WTC11 (cell line): Measurements from ENCODE around the gene WDR27. TPM values are rescaled to one million over a fixed set of nuclear protein-coding genes. Genes with fewer than 3 reads are reported as not detected.

Source experiments
- ATAC-seq: fragments of 200-7000 bp; cut with Tn5 transposase; 2 replicates; pipeline ENCODE4 v1.10.0; 2021; ENCODE audit warnings: mild to moderate bottlenecking, moderate library complexity
- CTCF ChIA-PET: fragments of 300-600 bp; sonication (Branson Sonifier 250); formaldehyde crosslinking; loops from one replicate; lab custom pipeline; 2021; ENCODE audit warnings: antibody characterized with exemption; lab: Charles Lee
- POLR2A ChIA-PET: fragments of 350-600 bp; sonication (Branson Sonifier 250); formaldehyde crosslinking; loops from one replicate; lab custom pipeline; 2021; ENCODE audit warnings: antibody characterized with exemption; lab: Charles Lee
- DNase-seq: peaks from one replicate; pipeline ENCODE4 v3.0.0; 2021; ENCODE audit warnings: low spot score
- H3K27ac Mint-ChIP-seq: 2 replicates; pipeline ENCODE4 v1.8.0; 2021; ENCODE audit warnings: mixed read lengths
- H3K27me3 Mint-ChIP-seq: 2 replicates; pipeline ENCODE4 v1.8.0; 2021; ENCODE audit warnings: low read depth, mild to moderate bottlenecking, moderate library complexity, mixed read lengths
- H3K36me3 Mint-ChIP-seq: 2 replicates; pipeline ENCODE4 v1.8.0; 2021; ENCODE audit warnings: mixed read lengths
- H3K4me1 Mint-ChIP-seq: 2 replicates; pipeline ENCODE4 v1.8.0; 2022; ENCODE audit warnings: mixed read lengths
- H3K4me3 Mint-ChIP-seq: 2 replicates; pipeline ENCODE4 v1.8.0; 2021; ENCODE audit warnings: mild to moderate bottlenecking, moderate library complexity, mixed read lengths
- H3K9me3 Mint-ChIP-seq: 2 replicates; pipeline ENCODE4 v1.8.0; 2021; ENCODE audit warnings: mixed read lengths
- ESRRA ChIP-seq: sonication (generic); formaldehyde crosslinking; IDR thresholded peaks from 2 replicates; pipeline ENCODE4 v1.8.1; 2022; ENCODE audit warnings: mild to moderate bottlenecking, missing genetic modification reagents, borderline replicate concordance
- FOXP1 ChIP-seq: sonication (generic); formaldehyde crosslinking; IDR thresholded peaks from 2 replicates; pipeline ENCODE4 v1.8.0; 2022; ENCODE audit warnings: missing genetic modification reagents, mild to moderate bottlenecking, moderate library complexity, borderline replicate concordance
- GRHL2 ChIP-seq: fragments of 250-450 bp; sonication (Bioruptor Pico); IDR thresholded peaks from 2 replicates; pipeline ENCODE4 v1.8.0; 2022; ENCODE audit warnings: mild to moderate bottlenecking, moderate library complexity; ENCODE audit not compliant: insufficient replicate concordance, severe bottlenecking
- GTF2I ChIP-seq: fragments of 250-450 bp; sonication (Bioruptor Pico); conservative IDR thresholded peaks from 2 replicates; pipeline ENCODE4 v1.4.0; 2021; ENCODE audit warnings: mild to moderate bottlenecking
- NFE2L1 ChIP-seq: sonication (generic); formaldehyde crosslinking; IDR thresholded peaks from 2 replicates; pipeline ENCODE4 v1.8.1; 2023; ENCODE audit warnings: missing genetic modification reagents
- NFYB ChIP-seq: sonication (generic); formaldehyde crosslinking; conservative IDR thresholded peaks from 2 replicates; pipeline ENCODE4 v1.8.0; 2022; ENCODE audit warnings: low read depth, missing genetic modification reagents
- PRRX2 ChIP-seq: fragments of 250-450 bp; sonication (Bioruptor Pico); IDR thresholded peaks from 2 replicates; pipeline ENCODE4 v1.8.0; 2021; ENCODE audit warnings: mild to moderate bottlenecking
- ZBTB21 ChIP-seq: sonication (generic); formaldehyde crosslinking; IDR thresholded peaks from 2 replicates; pipeline ENCODE4 v1.8.1; 2023; ENCODE audit warnings: mild to moderate bottlenecking, missing genetic modification reagents, borderline replicate concordance
- ZMAT4 ChIP-seq: fragments of 250-450 bp; sonication (Bioruptor Pico); IDR thresholded peaks from 2 replicates; pipeline ENCODE4 v1.9.0; 2021; ENCODE audit warnings: mild to moderate bottlenecking
- ZNF219 ChIP-seq: sonication (generic); formaldehyde crosslinking; IDR thresholded peaks from 2 replicates; pipeline ENCODE4 v1.8.0; 2023; ENCODE audit warnings: missing genetic modification reagents, mild to moderate bottlenecking, borderline replicate concordance
- ZNF317 ChIP-seq: sonication (generic); formaldehyde crosslinking; IDR thresholded peaks from 2 replicates; pipeline ENCODE4 v1.8.1; 2023; ENCODE audit warnings: low read depth, mild to moderate bottlenecking, moderate library complexity, missing genetic modification reagents, borderline replicate concordance
- total RNA-seq: library from RNA; stranded (reverse); gene quantifications from 3 replicates; pipeline ENCODE4 v1.2.3, GENCODE V29; 2021
- TF ChIP-seq, protein P1 (sequence below): sonication (generic); formaldehyde crosslinking; IDR thresholded peaks from 2 replicates; pipeline ENCODE4 v1.8.1; 2022; ENCODE audit warnings: missing genetic modification reagents, borderline replicate concordance
- TF ChIP-seq, protein P2 (sequence below): fragments of 200-600 bp; IDR thresholded peaks from 2 replicates; pipeline ENCODE4 v1.8.0; 2022; ENCODE audit warnings: antibody characterized with exemption
- TF ChIP-seq, protein P3 (sequence below): sonication (generic); formaldehyde crosslinking; IDR thresholded peaks from 2 replicates; pipeline ENCODE4 v1.8.0; 2022; ENCODE audit warnings: mild to moderate bottlenecking, missing genetic modification reagents
- TF ChIP-seq, protein P4 (sequence below): sonication (generic); formaldehyde crosslinking; conservative IDR thresholded peaks from 2 replicates; pipeline ENCODE4 v1.8.1; 2023; ENCODE audit warnings: mild to moderate bottlenecking, low read depth, missing genetic modification reagents, moderate library complexity
- TF ChIP-seq, protein P5 (sequence below): fragments of 250-450 bp; sonication (Bioruptor Pico); conservative IDR thresholded peaks from 2 replicates; pipeline ENCODE4 v1.9.0; 2021; ENCODE audit warnings: mild to moderate bottlenecking
- TF ChIP-seq, protein P6 (sequence below): fragments of 250-450 bp; sonication (Bioruptor Pico); IDR thresholded peaks from 2 replicates; pipeline ENCODE4 v1.9.0; 2021; ENCODE audit warnings: mild to moderate bottlenecking, borderline replicate concordance

The WDR27 gene
- total RNA-seq, 1 experiment from 2014 or later: 126 TPM

DNA sequence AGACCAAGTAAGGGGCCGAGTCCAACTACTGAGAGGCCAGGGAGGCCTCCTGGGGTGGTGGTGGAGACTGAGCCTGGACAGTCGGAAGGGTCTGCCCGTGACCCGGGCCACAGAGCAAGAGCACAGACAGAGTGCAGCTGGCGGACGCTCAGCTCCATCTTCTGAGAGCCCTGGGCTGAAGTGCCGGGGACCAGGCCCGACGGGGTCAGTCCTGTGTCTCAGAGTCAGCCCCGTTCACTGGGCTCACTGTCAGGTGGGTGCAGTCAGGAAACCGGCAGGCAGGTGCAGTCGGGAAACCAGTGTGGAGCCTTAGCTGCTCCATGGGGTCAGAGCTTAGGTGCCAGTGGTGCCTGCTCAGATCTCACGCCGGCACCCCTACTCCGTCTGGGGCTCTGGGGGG, 76.5 kb downstream of the WDR27 start:
- no peak for DNase-seq
- Mint-ChIP-seq H3K36me3 (peaks cover 35% of the 10 kb centered on the region), H3K27ac (no peak overlapping the region), H3K27me3 (no peaks in the 10 kb centered on the region)
- ATAC-seq: no peak
- TF ChIP-seq, protein P1, sequence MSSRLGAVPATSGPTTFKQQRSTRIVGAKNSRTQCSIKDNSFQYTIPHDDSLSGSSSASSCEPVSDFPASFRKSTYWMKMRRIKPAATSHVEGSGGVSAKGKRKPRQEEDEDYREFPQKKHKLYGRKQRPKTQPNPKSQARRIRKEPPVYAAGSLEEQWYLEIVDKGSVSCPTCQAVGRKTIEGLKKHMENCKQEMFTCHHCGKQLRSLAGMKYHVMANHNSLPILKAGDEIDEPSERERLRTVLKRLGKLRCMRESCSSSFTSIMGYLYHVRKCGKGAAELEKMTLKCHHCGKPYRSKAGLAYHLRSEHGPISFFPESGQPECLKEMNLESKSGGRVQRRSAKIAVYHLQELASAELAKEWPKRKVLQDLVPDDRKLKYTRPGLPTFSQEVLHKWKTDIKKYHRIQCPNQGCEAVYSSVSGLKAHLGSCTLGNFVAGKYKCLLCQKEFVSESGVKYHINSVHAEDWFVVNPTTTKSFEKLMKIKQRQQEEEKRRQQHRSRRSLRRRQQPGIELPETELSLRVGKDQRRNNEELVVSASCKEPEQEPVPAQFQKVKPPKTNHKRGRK (CRISPR knock-in tag): no peak
- TF ChIP-seq NFYB (no peak), ZNF317 (CRISPR knock-in tag) (no peak), NFE2L1 (CRISPR knock-in tag) (no peak)
- TF ChIP-seq, all 79 proteins: peak for 0
- Mint-ChIP-seq H3K4me3 (no peak overlapping the region), H3K4me1 (peaks cover 40% of the 10 kb centered on the region), H3K9me3 (no peaks in the 10 kb centered on the region)
- POLR2A ChIA-PET: no interaction called here
- CTCF ChIA-PET: no interaction called here

GRCh38 chr6:169624785-169625184, 77.0 kb downstream of the WDR27 start:
- ATAC-seq: no peak
- no peak overlapping the region for H3K4me3 Mint-ChIP-seq
- H3K4me1 Mint-ChIP-seq: peaks cover 46% of the 10 kb centered on the region
- DNase-seq: no peak
- TF ChIP-seq GTF2I (CRISPR knock-in tag) (no peak), PRRX2 (CRISPR knock-in tag) (no peak), ESRRA (CRISPR knock-in tag) (no peak)
- TF ChIP-seq, protein P2, sequence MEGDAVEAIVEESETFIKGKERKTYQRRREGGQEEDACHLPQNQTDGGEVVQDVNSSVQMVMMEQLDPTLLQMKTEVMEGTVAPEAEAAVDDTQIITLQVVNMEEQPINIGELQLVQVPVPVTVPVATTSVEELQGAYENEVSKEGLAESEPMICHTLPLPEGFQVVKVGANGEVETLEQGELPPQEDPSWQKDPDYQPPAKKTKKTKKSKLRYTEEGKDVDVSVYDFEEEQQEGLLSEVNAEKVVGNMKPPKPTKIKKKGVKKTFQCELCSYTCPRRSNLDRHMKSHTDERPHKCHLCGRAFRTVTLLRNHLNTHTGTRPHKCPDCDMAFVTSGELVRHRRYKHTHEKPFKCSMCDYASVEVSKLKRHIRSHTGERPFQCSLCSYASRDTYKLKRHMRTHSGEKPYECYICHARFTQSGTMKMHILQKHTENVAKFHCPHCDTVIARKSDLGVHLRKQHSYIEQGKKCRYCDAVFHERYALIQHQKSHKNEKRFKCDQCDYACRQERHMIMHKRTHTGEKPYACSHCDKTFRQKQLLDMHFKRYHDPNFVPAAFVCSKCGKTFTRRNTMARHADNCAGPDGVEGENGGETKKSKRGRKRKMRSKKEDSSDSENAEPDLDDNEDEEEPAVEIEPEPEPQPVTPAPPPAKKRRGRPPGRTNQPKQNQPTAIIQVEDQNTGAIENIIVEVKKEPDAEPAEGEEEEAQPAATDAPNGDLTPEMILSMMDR: no peak
- H3K36me3 Mint-ChIP-seq: peaks cover 35% of the 10 kb centered on the region
- H3K27ac Mint-ChIP-seq: no peak overlapping the region
- no peaks in the 10 kb centered on the region for H3K9me3 Mint-ChIP-seq
- H3K27me3 Mint-ChIP-seq: no peaks in the 10 kb centered on the region
- CTCF ChIA-PET: no interaction called here
- POLR2A ChIA-PET: no interaction called here

DNA sequence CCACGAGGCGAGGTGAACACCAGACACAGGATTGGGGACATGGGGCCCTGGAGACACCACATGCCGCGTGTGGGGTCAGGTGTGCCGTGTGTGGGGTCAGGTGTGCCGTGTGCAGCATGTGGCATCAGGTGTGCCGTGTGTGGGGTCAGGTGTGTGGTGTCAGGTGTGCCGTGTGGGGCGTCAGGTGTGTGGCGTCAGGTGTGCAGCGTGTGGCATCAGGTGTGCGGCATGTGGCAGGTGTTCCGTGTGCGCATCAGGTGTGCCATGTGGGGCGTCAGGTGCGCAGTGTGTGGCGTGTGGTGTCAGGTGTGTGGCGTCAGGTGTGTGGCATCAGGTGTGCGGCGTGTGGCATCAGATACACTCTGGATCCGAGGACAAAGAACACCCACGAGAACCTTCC, 77.9 kb downstream of the WDR27 start:
- POLR2A ChIA-PET: no interaction called here
- CTCF ChIA-PET: no interaction called here
- H3K36me3 Mint-ChIP-seq: peaks cover 35% of the 10 kb centered on the region
- no peak for ATAC-seq
- H3K9me3 Mint-ChIP-seq: no peaks in the 10 kb centered on the region
- H3K4me1 Mint-ChIP-seq: peaks cover 54% of the 10 kb centered on the region
- no peak overlapping the region for H3K27ac Mint-ChIP-seq
- H3K27me3 Mint-ChIP-seq: no peaks in the 10 kb centered on the region
- DNase-seq: no peak
- no peak overlapping the region for H3K4me3 Mint-ChIP-seq
- TF ChIP-seq FOXP1 (CRISPR knock-in tag): no peak
- no peak for TF ChIP-seq ZMAT4 (CRISPR knock-in tag)
- TF ChIP-seq, protein P3, sequence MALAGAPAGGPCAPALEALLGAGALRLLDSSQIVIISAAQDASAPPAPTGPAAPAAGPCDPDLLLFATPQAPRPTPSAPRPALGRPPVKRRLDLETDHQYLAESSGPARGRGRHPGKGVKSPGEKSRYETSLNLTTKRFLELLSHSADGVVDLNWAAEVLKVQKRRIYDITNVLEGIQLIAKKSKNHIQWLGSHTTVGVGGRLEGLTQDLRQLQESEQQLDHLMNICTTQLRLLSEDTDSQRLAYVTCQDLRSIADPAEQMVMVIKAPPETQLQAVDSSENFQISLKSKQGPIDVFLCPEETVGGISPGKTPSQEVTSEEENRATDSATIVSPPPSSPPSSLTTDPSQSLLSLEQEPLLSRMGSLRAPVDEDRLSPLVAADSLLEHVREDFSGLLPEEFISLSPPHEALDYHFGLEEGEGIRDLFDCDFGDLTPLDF: no peak
- TF ChIP-seq ZBTB21 (CRISPR knock-in tag): no peak
- no peak for TF ChIP-seq ZNF219 (CRISPR knock-in tag)
- TF ChIP-seq, protein P4, sequence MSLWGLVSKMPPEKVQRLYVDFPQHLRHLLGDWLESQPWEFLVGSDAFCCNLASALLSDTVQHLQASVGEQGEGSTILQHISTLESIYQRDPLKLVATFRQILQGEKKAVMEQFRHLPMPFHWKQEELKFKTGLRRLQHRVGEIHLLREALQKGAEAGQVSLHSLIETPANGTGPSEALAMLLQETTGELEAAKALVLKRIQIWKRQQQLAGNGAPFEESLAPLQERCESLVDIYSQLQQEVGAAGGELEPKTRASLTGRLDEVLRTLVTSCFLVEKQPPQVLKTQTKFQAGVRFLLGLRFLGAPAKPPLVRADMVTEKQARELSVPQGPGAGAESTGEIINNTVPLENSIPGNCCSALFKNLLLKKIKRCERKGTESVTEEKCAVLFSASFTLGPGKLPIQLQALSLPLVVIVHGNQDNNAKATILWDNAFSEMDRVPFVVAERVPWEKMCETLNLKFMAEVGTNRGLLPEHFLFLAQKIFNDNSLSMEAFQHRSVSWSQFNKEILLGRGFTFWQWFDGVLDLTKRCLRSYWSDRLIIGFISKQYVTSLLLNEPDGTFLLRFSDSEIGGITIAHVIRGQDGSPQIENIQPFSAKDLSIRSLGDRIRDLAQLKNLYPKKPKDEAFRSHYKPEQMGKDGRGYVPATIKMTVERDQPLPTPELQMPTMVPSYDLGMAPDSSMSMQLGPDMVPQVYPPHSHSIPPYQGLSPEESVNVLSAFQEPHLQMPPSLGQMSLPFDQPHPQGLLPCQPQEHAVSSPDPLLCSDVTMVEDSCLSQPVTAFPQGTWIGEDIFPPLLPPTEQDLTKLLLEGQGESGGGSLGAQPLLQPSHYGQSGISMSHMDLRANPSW: no peak
- TF ChIP-seq GRHL2: no peak
- TF ChIP-seq, protein P5, sequence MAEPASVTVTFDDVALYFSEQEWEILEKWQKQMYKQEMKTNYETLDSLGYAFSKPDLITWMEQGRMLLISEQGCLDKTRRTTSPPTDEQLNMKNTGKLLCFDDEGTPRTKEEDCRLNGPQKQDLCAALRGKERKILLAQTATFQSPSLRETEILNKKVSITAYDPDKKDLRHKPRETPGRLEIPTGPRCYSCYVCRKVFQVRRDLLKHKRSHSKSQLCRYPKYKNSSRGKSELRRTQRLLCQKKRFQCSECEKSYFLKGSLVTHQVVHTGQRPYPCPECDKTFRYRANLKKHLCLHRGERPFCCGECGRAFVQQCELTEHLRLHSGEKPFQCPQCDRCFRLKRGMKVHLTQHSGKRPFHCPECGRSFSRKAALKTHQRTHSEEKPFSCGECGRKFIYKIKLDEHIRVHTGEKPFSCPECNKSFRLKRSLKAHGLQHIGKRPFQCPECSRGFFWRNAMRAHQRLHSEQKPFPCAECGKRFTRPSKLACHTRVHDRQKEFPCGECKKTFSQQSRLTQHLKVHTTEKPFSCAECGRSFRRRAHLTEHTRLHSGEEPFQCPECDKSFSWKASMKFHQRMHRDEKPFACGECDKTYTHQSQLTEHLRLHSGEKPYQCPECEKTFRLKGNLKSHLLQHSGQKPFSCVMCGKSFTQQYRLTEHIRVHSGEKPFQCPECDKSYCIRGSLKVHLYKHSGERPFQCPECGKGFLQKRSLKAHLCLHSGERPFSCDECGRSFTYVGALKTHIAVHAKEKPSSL (CRISPR knock-in tag): no peak
- TF ChIP-seq, protein P6, sequence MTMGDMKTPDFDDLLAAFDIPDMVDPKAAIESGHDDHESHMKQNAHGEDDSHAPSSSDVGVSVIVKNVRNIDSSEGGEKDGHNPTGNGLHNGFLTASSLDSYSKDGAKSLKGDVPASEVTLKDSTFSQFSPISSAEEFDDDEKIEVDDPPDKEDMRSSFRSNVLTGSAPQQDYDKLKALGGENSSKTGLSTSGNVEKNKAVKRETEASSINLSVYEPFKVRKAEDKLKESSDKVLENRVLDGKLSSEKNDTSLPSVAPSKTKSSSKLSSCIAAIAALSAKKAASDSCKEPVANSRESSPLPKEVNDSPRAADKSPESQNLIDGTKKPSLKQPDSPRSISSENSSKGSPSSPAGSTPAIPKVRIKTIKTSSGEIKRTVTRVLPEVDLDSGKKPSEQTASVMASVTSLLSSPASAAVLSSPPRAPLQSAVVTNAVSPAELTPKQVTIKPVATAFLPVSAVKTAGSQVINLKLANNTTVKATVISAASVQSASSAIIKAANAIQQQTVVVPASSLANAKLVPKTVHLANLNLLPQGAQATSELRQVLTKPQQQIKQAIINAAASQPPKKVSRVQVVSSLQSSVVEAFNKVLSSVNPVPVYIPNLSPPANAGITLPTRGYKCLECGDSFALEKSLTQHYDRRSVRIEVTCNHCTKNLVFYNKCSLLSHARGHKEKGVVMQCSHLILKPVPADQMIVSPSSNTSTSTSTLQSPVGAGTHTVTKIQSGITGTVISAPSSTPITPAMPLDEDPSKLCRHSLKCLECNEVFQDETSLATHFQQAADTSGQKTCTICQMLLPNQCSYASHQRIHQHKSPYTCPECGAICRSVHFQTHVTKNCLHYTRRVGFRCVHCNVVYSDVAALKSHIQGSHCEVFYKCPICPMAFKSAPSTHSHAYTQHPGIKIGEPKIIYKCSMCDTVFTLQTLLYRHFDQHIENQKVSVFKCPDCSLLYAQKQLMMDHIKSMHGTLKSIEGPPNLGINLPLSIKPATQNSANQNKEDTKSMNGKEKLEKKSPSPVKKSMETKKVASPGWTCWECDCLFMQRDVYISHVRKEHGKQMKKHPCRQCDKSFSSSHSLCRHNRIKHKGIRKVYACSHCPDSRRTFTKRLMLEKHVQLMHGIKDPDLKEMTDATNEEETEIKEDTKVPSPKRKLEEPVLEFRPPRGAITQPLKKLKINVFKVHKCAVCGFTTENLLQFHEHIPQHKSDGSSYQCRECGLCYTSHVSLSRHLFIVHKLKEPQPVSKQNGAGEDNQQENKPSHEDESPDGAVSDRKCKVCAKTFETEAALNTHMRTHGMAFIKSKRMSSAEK: no peak
- TF ChIP-seq ESRRA (CRISPR knock-in tag): no peak
